GM23338 (cell line): ENCODE results near the gene CA7. TPM values are rescaled to one million over a fixed set of nuclear protein-coding genes. Genes with fewer than 3 reads are reported as not detected.

Experiments used
- ATAC-seq: fragments of 200-7000 bp; cut with Tn5 transposase; 3 replicates; pipeline ENCODE4 v1.9.1; 2020
- DNase-seq: peaks from one replicate; pipeline ENCODE4 v3.0.0-alpha.2; 2015; ENCODE audit warnings: low spot score
- H2AFZ ChIP-seq: fragments of 200-600 bp; sonication (generic); 2 replicates; pipeline ENCODE4 v1.8.0; 2016; ENCODE audit warnings: antibody characterized with exemption, mild to moderate bottlenecking, moderate library complexity
- H3F3A ChIP-seq: fragments of 200-600 bp; sonication (generic); replicated peaks from 2 replicates; pipeline ENCODE4 v1.8.0; 2017; ENCODE audit warnings: antibody characterized with exemption, mixed run types, low read depth
- H3K27ac ChIP-seq: fragments of 200-600 bp; sonication (generic); 2 replicates; pipeline ENCODE4 v1.6.1; 2016; ENCODE audit warnings: low read depth
- H3K27me3 ChIP-seq: fragments of 200-600 bp; sonication (generic); 2 replicates; pipeline ENCODE4 v1.8.0; 2016; ENCODE audit warnings: mild to moderate bottlenecking, mixed run types, moderate library complexity; ENCODE audit not compliant: insufficient read depth
- H3K36me3 ChIP-seq: fragments of 200-600 bp; sonication (generic); 2 replicates; pipeline ENCODE4 v1.8.0; 2016; ENCODE audit warnings: mild to moderate bottlenecking; ENCODE audit not compliant: insufficient read depth
- H3K4me1 ChIP-seq: fragments of 200-600 bp; sonication (generic); 2 replicates; pipeline ENCODE4 v1.8.0; 2016; ENCODE audit warnings: mild to moderate bottlenecking, moderate library complexity; ENCODE audit not compliant: insufficient read depth
- H3K4me2 ChIP-seq: fragments of 200-600 bp; sonication (generic); 2 replicates; pipeline ENCODE4 v1.7.1; 2017; ENCODE audit warnings: mixed run types
- H3K4me3 ChIP-seq: fragments of 200-600 bp; sonication (generic); 2 replicates; pipeline ENCODE4 v1.6.1; 2016; ENCODE audit warnings: mixed run types
- H3K79me2 ChIP-seq: fragments of 200-600 bp; sonication (generic); replicated peaks from 2 replicates; pipeline ENCODE4 v1.8.0; 2017; ENCODE audit warnings: mild to moderate bottlenecking; ENCODE audit not compliant: insufficient read depth
- H3K9me2 ChIP-seq: fragments of 200-600 bp; sonication (generic); 2 replicates; pipeline ENCODE4 v1.8.0; 2017; ENCODE audit not compliant: insufficient read depth
- H4K20me1 ChIP-seq: fragments of 200-600 bp; sonication (generic); replicated peaks from 2 replicates; pipeline ENCODE4 v1.8.0; 2017; ENCODE audit warnings: mild to moderate bottlenecking; ENCODE audit not compliant: insufficient read depth
- H3K27ac Mint-ChIP-seq: 2 replicates; pipeline ENCODE4 v1.8.0; 2020; ENCODE audit warnings: inconsistent platforms, mild to moderate bottlenecking, moderate library complexity, mixed read lengths
- H3K27me3 Mint-ChIP-seq: 3 replicates; pipeline ENCODE4 v1.8.0; 2022; ENCODE audit warnings: low read depth, mild to moderate bottlenecking, moderate library complexity, mixed read lengths, inconsistent platforms; ENCODE audit not compliant: insufficient read depth, poor library complexity
- H3K36me3 Mint-ChIP-seq: 3 replicates; pipeline ENCODE4 v1.8.0; 2021; ENCODE audit warnings: low read depth, mild to moderate bottlenecking, inconsistent platforms, moderate library complexity, mixed read lengths
- H3K4me1 Mint-ChIP-seq: 3 replicates; pipeline ENCODE4 v1.8.0; 2020; ENCODE audit warnings: mild to moderate bottlenecking, inconsistent platforms, mixed read lengths
- H3K4me3 Mint-ChIP-seq: 3 replicates; pipeline ENCODE4 v1.8.0; 2021; ENCODE audit warnings: moderate library complexity, mild to moderate bottlenecking, inconsistent platforms, mixed read lengths
- H3K9me3 Mint-ChIP-seq: 3 replicates; pipeline ENCODE4 v1.8.0; 2020; ENCODE audit warnings: moderate library complexity, mild to moderate bottlenecking, inconsistent platforms, mixed read lengths
- CREB1 ChIP-seq: fragments of 250-450 bp; sonication (Bioruptor Pico); IDR thresholded peaks from 2 replicates; pipeline ENCODE4 v1.5.0; 2020; ENCODE audit warnings: low read depth, mild to moderate bottlenecking, moderate library complexity
- CTCF ChIP-seq, 2 experiments: fragments of 200-600 bp in 1 of 2; sonication (generic) in 1 of 2; conservative IDR thresholded peaks; 2 replicates each; pipeline versions ENCODE4 v1.5.1 to v1.6.1; 2016 to 2017; ENCODE audit warnings: antibody characterized with exemption in 2 of 2, low read depth in 2 of 2, mild to moderate bottlenecking in 2 of 2, moderate library complexity in 1 of 2
- ETS1 ChIP-seq: IDR thresholded peaks from 2 replicates; pipeline ENCODE4 v1.6.1; 2016; ENCODE audit warnings: antibody characterized with exemption
- EZH2 ChIP-seq: fragments of 200-600 bp; sonication (generic); IDR thresholded peaks from one replicate; pipeline ENCODE4 v1.8.0; 2017; ENCODE audit warnings: antibody characterized with exemption, mild to moderate bottlenecking, low read depth; ENCODE audit not compliant: unreplicated experiment
- EZH2phosphoT487 ChIP-seq: fragments of 200-600 bp; sonication (generic); IDR thresholded peaks from one replicate; pipeline ENCODE4 v1.8.1; 2018; ENCODE audit warnings: antibody characterized with exemption; ENCODE audit not compliant: unreplicated experiment
- JUNB ChIP-seq: IDR thresholded peaks from one replicate; pipeline ENCODE4 v1.6.1; 2016; ENCODE audit warnings: antibody characterized with exemption; ENCODE audit not compliant: unreplicated experiment
- NANOG ChIP-seq: IDR thresholded peaks from 2 replicates; pipeline ENCODE4 v1.6.1; 2016; ENCODE audit warnings: antibody characterized with exemption, borderline replicate concordance
- POLR2AphosphoS5 ChIP-seq: IDR thresholded peaks from 2 replicates; pipeline ENCODE4 v1.6.1; 2016; ENCODE audit warnings: antibody characterized with exemption, low read depth
- REST ChIP-seq: IDR thresholded peaks from one replicate; pipeline ENCODE4 v1.6.1; 2018; ENCODE audit warnings: antibody characterized with exemption; ENCODE audit not compliant: unreplicated experiment
- STAT1 ChIP-seq: IDR thresholded peaks from one replicate; pipeline ENCODE4 v1.6.1; 2016; ENCODE audit warnings: antibody characterized with exemption; ENCODE audit not compliant: unreplicated experiment
- ZNF114 ChIP-seq: fragments of 250-450 bp; sonication (Bioruptor Pico); IDR thresholded peaks from 2 replicates; pipeline ENCODE4 v1.5.0; 2020; ENCODE audit warnings: mild to moderate bottlenecking, moderate library complexity
- ZNF331 ChIP-seq: fragments of 250-450 bp; sonication (Bioruptor Pico); IDR thresholded peaks from 2 replicates; pipeline ENCODE4 v1.5.0; 2020; ENCODE audit warnings: low read depth, mild to moderate bottlenecking, moderate library complexity
- ZNF462 ChIP-seq: fragments of 250-450 bp; sonication (Bioruptor Pico); IDR thresholded peaks from 2 replicates; pipeline ENCODE4 v1.5.0; 2020; ENCODE audit warnings: mild to moderate bottlenecking, moderate library complexity
- polyA plus RNA-seq: library from polyadenylated mRNA; unstranded; fragments of >200 nt; fragmentation: Nextera tagmentation; extraction: Ambion mirVana; gene quantifications from 2 replicates; pipeline ENCODE4 v1.2.1, GENCODE V29; 2016
- total RNA-seq: library from RNA; depleted of rRNA; stranded (reverse); fragments of >200 nt; shearing (Covaris generic); gene quantifications from 2 replicates; pipeline ENCODE4 v1.2.3, GENCODE V29; 2014

The CA7 gene
- total and polyA plus RNA-seq, 2 experiments from 2014 or later = 2.1 to 2.8 TPM

- Histone ChIP-seq H3K36me3 (no peaks in the 10 kb centered on the region), H3K27me3 (no peaks in the 10 kb centered on the region), H3K4me1 (peaks cover 8% of the 10 kb centered on the region; the same call in 1 of the 2 replicates), H3F3A (0 out of 2 replicates have a peak, but pooled peaks cover 4% of the 10 kb centered on the region), H2AFZ (no peak overlapping the region), H3K79me2 (no peaks in the 10 kb centered on the region), H4K20me1 (no peaks in the 10 kb centered on the region; the same call in 1 of the 2 replicates), H3K4me3 (no peak overlapping the region), H3K9me2 (no peaks in the 10 kb centered on the region), H3K4me2 (no peak overlapping the region), H3K27ac (no peak overlapping the region)
- Mint-ChIP-seq H3K9me3 (no peaks in the 10 kb centered on the region; the same call in 2 of the 3 replicates), H3K4me1 (peaks cover 10% of the 10 kb centered on the region; the same call in 2 of the 3 replicates), H3K27ac (no peak overlapping the region), H3K4me3 (no peak overlapping the region), H3K36me3 (peaks cover 7% of the 10 kb centered on the region; the same call in 1 of the 3 replicates), H3K27me3 (peaks cover 8% of the 10 kb centered on the region)
- TF ChIP-seq REST (no peak), CTCF (conservative IDR thresholded peaks at IDR 0.05; ENCODE audit: low read depth in 2 of 2) (no peak), STAT1 (no peak), NANOG (no peak), EZH2 (no peak), ZNF114 (CRISPR knock-in tag) (no peak), ZNF331 (no peak), JUNB (no peak), ZNF462 (CRISPR knock-in tag) (no peak), ETS1 (no peak), POLR2AphosphoS5 (no peak), EZH2phosphoT487 (no peak), CREB1 (CRISPR knock-in tag) (no peak)
- no peak for DNase-seq
- ATAC-seq = no peak
These were observed 51.4 kb downstream of the CA7 start for GRCh38 chr16:66895689-66895979.
